ENCODE results near the gene MEMO1. TPM values are rescaled to one million over a fixed set of nuclear protein-coding genes. Genes with fewer than 3 reads are reported as not detected.
A peak's percentile ranks its signal among the peaks of the same experiment; 100 is the strongest.
"Not testable (repeated sequence)": the region's sequence is repeated elsewhere in the genome, so short reads cannot be mapped to it uniquely, and the experiment has no call there.

The MEMO1 gene
- total and polyA plus RNA-seq, 2 donors from 2014 or later: 22.2 to 28.6 TPM

GRCh38 chr2:31919499-31919898, 91.3 kb downstream of the MEMO1 start:
- TF ChIP-seq, protein P1, sequence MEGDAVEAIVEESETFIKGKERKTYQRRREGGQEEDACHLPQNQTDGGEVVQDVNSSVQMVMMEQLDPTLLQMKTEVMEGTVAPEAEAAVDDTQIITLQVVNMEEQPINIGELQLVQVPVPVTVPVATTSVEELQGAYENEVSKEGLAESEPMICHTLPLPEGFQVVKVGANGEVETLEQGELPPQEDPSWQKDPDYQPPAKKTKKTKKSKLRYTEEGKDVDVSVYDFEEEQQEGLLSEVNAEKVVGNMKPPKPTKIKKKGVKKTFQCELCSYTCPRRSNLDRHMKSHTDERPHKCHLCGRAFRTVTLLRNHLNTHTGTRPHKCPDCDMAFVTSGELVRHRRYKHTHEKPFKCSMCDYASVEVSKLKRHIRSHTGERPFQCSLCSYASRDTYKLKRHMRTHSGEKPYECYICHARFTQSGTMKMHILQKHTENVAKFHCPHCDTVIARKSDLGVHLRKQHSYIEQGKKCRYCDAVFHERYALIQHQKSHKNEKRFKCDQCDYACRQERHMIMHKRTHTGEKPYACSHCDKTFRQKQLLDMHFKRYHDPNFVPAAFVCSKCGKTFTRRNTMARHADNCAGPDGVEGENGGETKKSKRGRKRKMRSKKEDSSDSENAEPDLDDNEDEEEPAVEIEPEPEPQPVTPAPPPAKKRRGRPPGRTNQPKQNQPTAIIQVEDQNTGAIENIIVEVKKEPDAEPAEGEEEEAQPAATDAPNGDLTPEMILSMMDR (IDR thresholded peaks at IDR 0.05; ENCODE audit: borderline replicate concordance, extremely low read depth, insufficient read depth): no peak
- Histone ChIP-seq H3K27me3 (ENCODE audit: control insufficient read depth, insufficient read depth, low read length) (no peaks in the 10 kb centered on the region), H3K4me1 (ENCODE audit: control insufficient read depth in 2 of 3, insufficient read depth in 2 of 3, low read depth in 1 of 3, low read length in 3 of 3) (no peaks in the 10 kb centered on the region), H3K4me3 (ENCODE audit: low read length in 3 of 3) (no peak overlapping the region), H3K9me3 (ENCODE audit: control insufficient read depth in 2 of 3, insufficient read depth in 1 of 3, low read length in 3 of 3) (no peaks in the 10 kb centered on the region), H3K36me3 (ENCODE audit: control insufficient read depth in 2 of 3, insufficient read depth in 3 of 3, low read length in 3 of 3) (peaks cover 0 to 2% (median 0%) of the 10 kb centered on the region in 3 donors), H3K27ac (ENCODE audit: low read depth in 2 of 2, low read length in 2 of 2) (no peak overlapping the region), H3K9ac (ENCODE audit: low read length in 3 of 3) (no peak overlapping the region)
- FAIRE-seq: no peak
- intact Hi-C loops (cut with DNase I): no loop called here
- no peak for DNase-seq

GRCh38 chr2:31909661-31910060, 101.1 kb downstream of the MEMO1 start:
- TF ChIP-seq, protein P1 (IDR thresholded peaks at IDR 0.05; ENCODE audit: borderline replicate concordance, extremely low read depth, insufficient read depth): no peak
- no peaks in the 10 kb centered on the region for H3K27me3 ChIP-seq (ENCODE audit: control insufficient read depth, insufficient read depth, low read length)
- no peak overlapping the region for H3K27ac ChIP-seq (ENCODE audit: low read depth in 2 of 2, low read length in 2 of 2)
- no peak overlapping the region for H3K4me3 ChIP-seq (ENCODE audit: low read length in 3 of 3)
- peaks cover 0 to 4% (median 0%) of the 10 kb centered on the region in 3 donors for H3K36me3 ChIP-seq (ENCODE audit: control insufficient read depth in 2 of 3, insufficient read depth in 3 of 3, low read length in 3 of 3)
- intact Hi-C loops (cut with DNase I): no loop called here
- FAIRE-seq (no peak), DNase-seq (no peak)
- H3K9me3 ChIP-seq (ENCODE audit: control insufficient read depth in 2 of 3, insufficient read depth in 1 of 3, low read length in 3 of 3): no peaks in the 10 kb centered on the region
- H3K9ac ChIP-seq (ENCODE audit: low read length in 3 of 3): no peak overlapping the region
- no peaks in the 10 kb centered on the region for H3K4me1 ChIP-seq (ENCODE audit: control insufficient read depth in 2 of 3, insufficient read depth in 2 of 3, low read depth in 1 of 3, low read length in 3 of 3)

DNA sequence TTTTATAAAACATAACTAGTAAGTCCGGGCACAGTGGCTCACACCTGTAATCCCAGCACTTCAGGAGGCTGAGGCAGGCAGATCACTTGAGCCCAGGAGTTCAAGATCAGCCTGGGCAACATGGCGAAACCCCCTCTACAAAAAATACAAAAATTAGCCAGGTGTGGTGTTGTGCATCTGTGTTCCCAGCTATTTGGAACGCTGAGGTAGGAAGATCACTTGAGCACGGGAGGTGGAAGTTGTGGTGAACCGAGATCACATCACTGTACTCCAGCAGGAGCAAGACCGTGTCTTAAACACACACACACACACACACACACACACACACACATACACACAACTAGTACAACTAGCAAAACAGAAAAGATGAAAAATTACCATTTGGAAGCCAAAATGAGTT, 103.3 kb downstream of the MEMO1 start:
- H3K9me3 ChIP-seq (ENCODE audit: control insufficient read depth in 2 of 3, insufficient read depth in 1 of 3, low read length in 3 of 3); intact Hi-C loops (cut with DNase I); H3K4me1 ChIP-seq (ENCODE audit: control insufficient read depth in 2 of 3, insufficient read depth in 2 of 3, low read depth in 1 of 3, low read length in 3 of 3); FAIRE-seq; H3K27ac ChIP-seq (ENCODE audit: low read depth in 2 of 2, low read length in 2 of 2); DNase-seq; H3K27me3 ChIP-seq (ENCODE audit: control insufficient read depth, insufficient read depth, low read length); H3K36me3 ChIP-seq (ENCODE audit: control insufficient read depth in 2 of 3, insufficient read depth in 3 of 3, low read length in 3 of 3); H3K4me3 ChIP-seq (ENCODE audit: low read length in 3 of 3); H3K9ac ChIP-seq (ENCODE audit: low read length in 3 of 3): not testable (repeated sequence)

DNA sequence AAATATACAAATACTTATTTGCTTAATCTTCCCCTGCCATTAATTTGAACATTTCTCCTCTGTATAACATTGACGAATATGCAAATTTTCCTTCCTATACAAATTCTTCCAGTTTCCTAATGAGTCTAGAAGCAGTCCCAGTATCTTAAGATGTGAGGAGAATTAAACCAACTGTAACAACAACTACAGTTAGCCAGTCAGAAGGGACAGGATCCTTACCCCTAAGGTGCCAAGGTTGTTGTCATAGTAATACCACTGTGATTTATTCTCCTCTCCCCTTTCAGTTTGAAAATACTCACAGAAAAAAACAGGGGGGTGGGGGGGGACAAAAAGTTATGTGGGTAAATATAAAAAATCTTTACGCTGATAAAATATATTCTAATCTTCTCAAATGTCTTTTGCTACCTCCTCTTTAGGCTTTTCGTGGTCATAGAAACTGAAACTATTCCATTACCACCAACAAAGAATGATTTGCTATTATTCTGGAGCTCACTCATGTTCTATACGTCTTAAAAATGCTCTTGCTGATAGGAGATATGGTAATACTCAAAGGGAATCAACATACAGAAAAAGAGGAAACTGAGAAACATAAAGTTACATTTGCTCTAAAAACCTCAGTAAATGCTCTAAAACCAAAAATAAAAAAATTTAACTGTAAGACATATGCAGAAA, 107.6 kb downstream of the MEMO1 start:
- H3K27ac ChIP-seq (ENCODE audit: low read depth in 2 of 2, low read length in 2 of 2): no peak overlapping the region
- no peaks in the 10 kb centered on the region for H3K27me3 ChIP-seq (ENCODE audit: control insufficient read depth, insufficient read depth, low read length)
- TF ChIP-seq, protein P1 (IDR thresholded peaks at IDR 0.05; ENCODE audit: borderline replicate concordance, extremely low read depth, insufficient read depth): no peak
- FAIRE-seq (no peak), DNase-seq (peak in 1 of 5 donors; percentile 10)
- H3K4me1 ChIP-seq (ENCODE audit: control insufficient read depth in 2 of 3, insufficient read depth in 2 of 3, low read depth in 1 of 3, low read length in 3 of 3): no peaks in the 10 kb centered on the region
- H3K36me3 ChIP-seq (ENCODE audit: control insufficient read depth in 2 of 3, insufficient read depth in 3 of 3, low read length in 3 of 3): peaks cover 0 to 5% (median 2%) of the 10 kb centered on the region in 3 donors
- peaks cover 0 to 3% (median 0%) of the 10 kb centered on the region in 3 donors for H3K9me3 ChIP-seq (ENCODE audit: control insufficient read depth in 2 of 3, insufficient read depth in 1 of 3, low read length in 3 of 3)
- no peak overlapping the region for H3K9ac ChIP-seq (ENCODE audit: low read length in 3 of 3)
- intact Hi-C loops (cut with DNase I): no loop called here
- no peak overlapping the region for H3K4me3 ChIP-seq (ENCODE audit: low read length in 3 of 3)
